ENCODE measurements around the gene NARS2. TPM values are rescaled to one million over a fixed set of nuclear protein-coding genes. Genes with fewer than 3 reads are reported as not detected.
A peak's percentile ranks its signal among the peaks of the same experiment; 100 is the strongest.

The NARS2 gene
- total and polyA plus RNA-seq, 9 of the 15 experiments (the other 6 are each of a cell fraction or from before 2014, with no cell fraction given), result 26.8 to 48.0 (median 34.2) TPM

GRCh38 chr11:78406568-78407196, 168.0 kb downstream of the NARS2 start (continued):
- peak; percentile 33 for TF ChIP-seq ADNP (tag; IDR thresholded peaks at IDR 0.05)
- no peak for TF ChIP-seq ZNF780A (CRISPR knock-in tag; IDR thresholded peaks at IDR 0.05)
- TF ChIP-seq ZNF318 (IDR thresholded peaks at IDR 0.05; ENCODE audit: borderline replicate concordance in 1 of 2, low read depth in 1 of 2), result no peak
- TF ChIP-seq ZNF197 (CRISPR knock-in tag; IDR thresholded peaks at IDR 0.05; ENCODE audit: low read depth), result no peak
- TF ChIP-seq NFIX (CRISPR knock-in tag; IDR thresholded peaks at IDR 0.05; ENCODE audit: low read depth), result no peak
- no peak for TF ChIP-seq PURB (CRISPR knock-in tag; IDR thresholded peaks at IDR 0.05; ENCODE audit: low read depth)
- no peak for TF ChIP-seq TCF7L2 (IDR thresholded peaks at IDR 0.05; ENCODE audit: low read depth, low read length)
- peak; percentile 76 for TF ChIP-seq C11orf30 (IDR thresholded peaks at IDR 0.05; ENCODE audit: low read depth)
- no peak for TF ChIP-seq XRCC5 (IDR thresholded peaks at IDR 0.05; ENCODE audit: low read depth, low read length)
- no peak for TF ChIP-seq ZNF165 (CRISPR knock-in tag; IDR thresholded peaks at IDR 0.05; ENCODE audit: borderline replicate concordance)
- TF ChIP-seq ZC3H4 (CRISPR knock-in tag; IDR thresholded peaks at IDR 0.05; ENCODE audit: borderline replicate concordance), result no peak
- TF ChIP-seq RBM34 (IDR thresholded peaks at IDR 0.05; ENCODE audit: borderline replicate concordance, insufficient read depth, low read length), result no peak
- TF ChIP-seq CC2D1A (IDR thresholded peaks at IDR 0.05), result 0 out of 2 replicates have a peak, but pooled peaks have one; percentile 27
- no peak for TF ChIP-seq NFE2L1 (tag; IDR thresholded peaks at IDR 0.05; ENCODE audit: borderline replicate concordance, low read depth)
- no peak for TF ChIP-seq GTF3C2 (IDR thresholded peaks at IDR 0.05; ENCODE audit: borderline replicate concordance, extremely low read depth, insufficient read length)
- TF ChIP-seq ARID1B (IDR thresholded peaks at IDR 0.05), result peak; percentile 70

All from K562 (cell line).